ENCODE measurements around the gene PRKAG2.

PRKAG2 gene

DNA sequence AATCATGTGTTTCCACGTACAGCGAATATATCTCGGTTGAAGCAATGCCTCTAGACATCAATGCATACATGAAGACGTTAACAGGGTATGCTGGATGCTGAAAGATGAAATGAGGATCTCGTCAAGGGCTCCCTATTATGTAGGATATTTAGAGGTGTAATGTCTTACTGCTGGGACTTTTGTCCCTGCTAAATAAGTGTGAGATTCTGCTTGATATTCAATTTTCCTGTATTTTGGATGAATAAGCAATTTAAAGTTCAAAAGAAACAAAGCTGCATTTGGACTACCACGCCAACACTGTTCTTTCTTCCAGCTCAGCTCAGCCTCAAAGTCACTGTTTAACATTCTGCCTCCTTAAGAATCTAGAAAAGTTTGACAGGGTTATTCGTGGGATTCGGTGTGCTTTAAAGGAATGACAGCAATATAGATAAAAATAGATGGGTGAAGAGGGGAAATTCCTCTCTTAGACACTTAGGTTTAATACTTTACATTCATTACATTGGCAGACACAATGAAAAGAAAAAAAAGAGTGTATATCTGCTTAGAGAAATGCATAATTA lies 247.1 kb downstream of the PRKAG2 start:
- no peak for DNase-seq

DNA sequence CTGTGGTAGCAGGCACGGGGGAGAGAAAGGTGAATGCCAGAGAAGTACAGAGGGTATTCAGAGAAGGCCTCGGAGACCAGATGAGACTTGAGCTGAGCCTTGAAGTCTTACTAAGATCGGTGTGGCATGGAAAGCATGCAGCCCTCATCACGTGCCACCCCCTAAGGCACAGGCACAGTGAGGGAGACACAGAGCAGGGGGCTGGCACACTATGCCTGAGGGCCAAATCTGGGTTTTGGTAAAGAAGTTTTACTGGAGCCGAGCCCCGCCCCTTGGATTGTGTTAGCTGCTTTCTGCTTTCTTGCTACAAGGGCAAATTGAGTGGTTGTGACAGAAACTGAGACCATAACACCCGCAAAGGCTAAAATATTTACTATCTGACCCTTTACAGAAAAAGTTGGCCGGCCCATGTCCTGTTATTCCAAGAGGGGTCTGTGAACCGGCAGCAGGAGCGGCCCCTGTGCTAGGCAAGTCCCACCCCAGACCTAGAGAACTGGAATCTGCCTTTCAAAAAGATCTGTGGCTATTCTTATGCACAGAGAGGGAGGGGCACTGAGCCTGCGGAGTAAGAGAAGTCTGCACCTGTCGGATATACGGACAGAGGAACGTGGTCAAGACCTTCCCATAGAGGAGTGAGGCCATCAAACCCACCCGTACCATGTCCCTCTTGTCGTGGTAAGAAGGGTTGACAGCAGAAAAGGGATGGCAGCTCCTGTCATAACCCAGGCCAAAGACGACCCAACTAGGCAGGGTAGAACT lies 247.9 kb downstream of the PRKAG2 start:
- DNase-seq = no peak

DNA sequence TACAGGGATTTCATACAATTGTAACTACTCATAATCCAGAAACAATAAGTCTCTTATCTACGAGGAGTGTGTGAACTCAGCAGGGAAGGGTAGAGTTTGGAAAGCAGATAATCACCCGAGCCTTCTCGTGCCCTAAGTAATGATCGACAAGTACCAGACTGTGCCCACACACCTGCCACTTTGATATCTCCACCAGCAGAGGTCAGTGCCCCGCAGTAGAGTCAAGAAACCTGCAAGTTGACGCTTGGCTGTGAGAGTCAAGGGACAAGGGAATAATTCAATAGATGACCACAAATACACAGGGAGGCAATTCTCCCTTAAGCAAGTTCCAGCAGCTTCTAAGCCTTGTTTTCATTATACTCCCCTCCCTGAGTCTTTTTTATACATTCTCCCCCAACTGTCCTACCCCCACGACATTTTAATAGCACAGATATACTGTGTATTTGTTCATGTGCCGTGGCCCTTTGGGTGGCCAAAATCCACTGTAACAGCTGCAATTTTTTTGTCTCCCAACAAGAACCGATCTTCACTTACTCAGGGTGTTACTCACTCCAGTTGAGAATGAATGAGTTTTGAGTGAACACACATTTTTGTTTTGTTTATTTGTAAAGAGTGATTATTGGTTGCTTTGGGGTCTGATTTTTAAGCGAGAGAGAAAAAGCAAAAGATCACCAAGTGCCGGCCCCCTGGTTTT lies 250.3 kb downstream of the PRKAG2 start:
- DNase-seq = peak; percentile 43

DNA sequence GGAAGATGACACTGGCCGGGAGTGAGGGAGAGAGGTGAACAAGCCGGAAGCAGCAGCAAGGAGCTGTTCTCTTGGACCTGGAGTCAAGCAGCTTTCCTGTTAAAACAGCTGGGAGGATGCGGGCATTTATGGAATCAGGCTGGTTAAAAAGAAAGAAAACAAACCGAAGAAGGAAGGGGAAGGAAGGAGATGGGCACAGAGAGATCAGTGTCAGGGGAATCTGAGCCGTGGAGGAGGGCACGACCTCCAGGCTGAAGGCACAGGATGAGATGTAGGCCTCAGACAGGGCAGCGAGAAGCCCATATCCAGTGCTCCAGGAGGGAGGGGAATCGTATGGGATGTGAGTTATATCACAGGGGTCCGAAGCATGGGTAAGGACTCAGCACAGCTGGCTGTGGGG lies 251.3 kb downstream of the PRKAG2 start:
- no peak for DNase-seq

DNA sequence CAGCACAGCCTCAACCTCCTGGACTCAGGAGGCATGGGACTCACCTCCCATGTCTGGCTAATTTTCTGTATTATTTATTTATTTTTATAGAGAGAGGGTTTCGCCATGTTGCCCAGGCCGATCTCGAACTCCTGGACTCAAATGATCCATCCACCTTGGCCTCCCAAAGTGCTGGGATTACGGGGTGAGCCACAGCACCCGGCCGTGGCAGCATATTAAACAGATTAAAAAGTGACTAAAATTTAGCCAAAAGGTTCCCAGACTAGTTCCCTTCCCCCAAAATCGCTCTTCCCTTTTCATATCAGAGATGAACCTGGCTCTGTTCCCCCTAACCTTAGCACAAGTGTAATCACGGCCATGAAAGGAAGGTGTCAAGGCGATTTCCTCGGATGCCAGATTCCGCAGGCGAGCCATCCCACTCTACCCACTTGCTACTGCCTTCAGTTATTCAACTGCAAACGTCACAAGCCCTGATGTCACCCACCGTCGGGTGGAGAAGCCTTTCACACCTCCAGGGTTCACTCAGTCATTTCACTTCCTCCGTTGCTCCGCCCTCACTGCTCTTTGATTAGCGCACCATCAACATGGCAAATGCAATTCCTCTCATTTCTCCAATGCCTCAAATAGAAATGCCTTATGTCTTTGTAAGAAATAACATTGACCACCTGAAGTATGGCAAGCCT lies 252.5 kb downstream of the PRKAG2 start:
- peak; percentile 9 for DNase-seq

DNA sequence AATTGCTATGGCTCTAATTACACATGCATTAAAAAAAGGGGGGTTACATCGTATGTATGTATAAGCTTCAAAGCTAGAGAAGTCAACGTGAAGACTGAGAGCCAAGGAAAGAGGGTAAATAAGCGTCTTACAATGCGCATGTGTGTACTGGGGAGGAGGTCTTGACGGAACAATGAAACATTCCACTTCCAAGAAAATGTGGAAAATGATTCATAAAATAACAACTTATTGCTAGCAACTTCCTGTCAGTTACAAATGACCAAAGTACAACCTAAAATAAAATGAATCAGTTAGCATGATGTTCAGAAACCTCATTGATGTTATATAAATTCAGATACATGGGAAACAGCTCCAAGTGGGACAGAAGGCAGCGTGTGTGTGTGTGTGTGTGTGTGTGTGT lies 253.1 kb downstream of the PRKAG2 start:
- no peak for DNase-seq

DNA sequence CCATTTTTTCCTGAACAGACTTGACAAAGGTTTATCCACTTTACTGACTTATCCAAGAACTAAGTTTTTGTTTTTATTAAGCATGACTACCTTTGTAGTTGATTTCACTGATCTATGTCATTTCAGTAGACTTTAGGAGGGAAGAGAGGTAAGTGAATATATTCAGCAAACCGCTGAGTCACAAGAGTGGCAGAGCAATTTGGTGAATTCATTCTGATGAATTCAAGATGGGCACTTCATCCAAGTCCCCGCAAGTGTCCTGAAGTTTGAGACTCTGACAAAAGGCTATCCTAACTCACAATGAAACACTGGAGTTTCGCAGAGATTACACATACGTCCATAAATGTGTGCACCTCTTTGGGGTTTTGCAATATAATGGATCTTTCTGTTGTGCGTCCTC lies 255.0 kb downstream of the PRKAG2 start:
- no peak for DNase-seq

DNA sequence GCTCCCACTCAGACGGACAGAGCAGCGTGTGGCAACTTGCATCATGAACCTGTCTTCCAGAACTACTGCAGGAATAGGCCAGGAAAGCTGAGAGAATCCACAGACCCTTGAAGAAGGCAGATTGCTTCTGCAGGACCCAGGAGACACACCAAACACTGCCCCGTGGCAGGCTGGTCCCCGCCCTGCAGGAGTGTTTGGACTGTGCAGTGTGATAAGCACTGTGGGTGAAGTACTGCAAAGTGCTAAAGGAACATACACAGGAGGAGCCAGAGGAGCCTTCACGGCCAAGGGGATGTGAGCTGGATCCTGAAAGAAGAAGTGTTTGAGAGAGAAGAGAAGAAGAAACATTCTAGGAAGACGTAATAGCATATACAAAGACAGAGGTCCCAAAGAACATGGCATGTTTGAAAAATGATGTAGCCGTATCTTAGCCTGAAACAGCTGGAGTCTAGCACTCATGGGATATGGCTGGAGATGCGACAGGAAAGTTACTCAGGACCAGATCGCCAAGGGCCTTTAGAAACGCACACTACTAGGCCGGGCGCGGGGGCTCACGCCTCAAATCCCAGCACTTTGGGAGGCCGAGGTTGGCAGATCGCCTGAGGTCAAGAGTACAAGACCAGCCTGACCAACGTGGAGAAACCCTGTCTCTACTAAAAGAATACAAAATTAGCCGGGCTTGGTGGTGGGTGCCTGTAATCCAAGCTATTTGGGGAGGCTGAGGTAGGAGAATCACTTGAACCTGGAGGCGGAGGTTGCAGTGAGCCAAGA lies 260.3 kb downstream of the PRKAG2 start:
- DNase-seq = no peak

DNA sequence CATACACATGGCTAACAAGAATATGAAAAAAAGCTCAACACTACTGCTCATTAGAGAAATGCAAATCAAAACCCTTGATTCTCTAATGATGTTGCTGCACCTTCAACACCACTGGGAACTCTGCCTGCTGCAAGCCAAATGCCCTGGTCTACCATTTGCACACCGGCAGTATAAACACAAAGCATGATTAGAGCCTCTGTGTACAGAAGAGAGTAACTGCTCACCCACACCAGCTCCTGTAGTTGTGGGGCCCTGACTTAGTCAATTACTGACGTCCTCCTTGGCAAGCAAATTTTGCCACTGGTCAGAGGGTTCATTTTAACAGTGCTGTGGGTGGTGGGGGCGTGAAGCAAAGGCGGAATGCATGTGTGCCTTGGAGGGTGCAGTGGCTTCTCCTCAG lies 261.1 kb downstream of the PRKAG2 start:
- no peak for DNase-seq

DNA sequence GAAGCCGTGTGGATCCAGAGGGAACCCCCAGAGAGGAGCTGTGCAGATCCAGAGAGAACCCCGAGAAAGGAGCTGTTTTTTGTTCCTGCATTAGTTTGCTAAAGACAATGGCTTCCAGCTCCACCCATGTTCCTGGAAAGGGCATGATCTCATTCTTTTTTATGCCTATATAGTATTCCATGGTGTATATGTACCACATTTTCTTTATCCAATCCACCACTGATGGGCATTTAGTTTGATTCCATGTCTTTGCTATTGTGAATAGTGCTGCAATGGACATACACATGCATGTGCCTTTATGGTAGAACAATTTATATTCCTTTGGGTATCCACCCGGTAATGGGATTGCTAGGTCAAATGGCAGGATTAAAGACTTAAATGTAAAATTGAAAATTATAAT lies 261.9 kb downstream of the PRKAG2 start:
- no peak for DNase-seq

DNA sequence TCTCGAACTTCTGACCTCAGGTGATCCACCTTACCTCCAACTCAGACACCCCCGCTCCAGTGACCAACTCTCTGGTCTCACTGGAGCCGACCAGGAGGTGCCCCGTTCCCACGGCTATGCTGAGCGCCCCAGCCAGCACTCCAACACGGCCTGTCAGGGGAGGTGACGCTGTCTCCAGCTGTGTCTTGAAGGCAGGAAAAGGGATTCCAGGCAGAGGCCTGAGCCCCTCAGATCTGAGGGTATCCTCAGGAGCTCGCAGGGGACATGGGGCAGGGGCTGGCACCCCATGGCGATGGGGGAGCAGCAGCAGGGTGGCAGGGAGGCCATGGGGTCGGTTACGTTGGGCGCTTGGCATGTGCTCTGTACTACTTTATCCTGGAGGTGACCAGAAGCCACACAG lies 262.9 kb downstream of the PRKAG2 start:
- no peak for DNase-seq

DNA sequence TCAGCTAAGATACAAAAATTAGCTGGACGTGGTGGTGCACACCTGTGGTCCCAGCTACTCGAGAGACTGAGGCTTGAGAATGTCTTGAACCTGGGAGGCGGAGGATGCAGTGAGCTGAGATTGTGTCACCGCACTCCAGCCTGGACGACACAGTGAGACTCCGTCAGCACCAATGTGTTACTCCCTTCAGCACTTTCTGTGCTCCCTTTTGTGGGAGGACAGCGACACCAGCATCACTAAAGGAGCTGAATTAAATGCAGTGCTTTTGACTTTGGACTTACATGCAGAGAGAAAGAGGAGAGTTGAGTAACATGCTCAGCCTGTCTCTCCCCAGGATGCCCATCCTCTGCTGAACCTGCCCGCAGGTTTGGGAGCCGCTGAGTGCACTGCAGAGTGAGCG lies 265.0 kb downstream of the PRKAG2 start:
- no peak for DNase-seq

DNA sequence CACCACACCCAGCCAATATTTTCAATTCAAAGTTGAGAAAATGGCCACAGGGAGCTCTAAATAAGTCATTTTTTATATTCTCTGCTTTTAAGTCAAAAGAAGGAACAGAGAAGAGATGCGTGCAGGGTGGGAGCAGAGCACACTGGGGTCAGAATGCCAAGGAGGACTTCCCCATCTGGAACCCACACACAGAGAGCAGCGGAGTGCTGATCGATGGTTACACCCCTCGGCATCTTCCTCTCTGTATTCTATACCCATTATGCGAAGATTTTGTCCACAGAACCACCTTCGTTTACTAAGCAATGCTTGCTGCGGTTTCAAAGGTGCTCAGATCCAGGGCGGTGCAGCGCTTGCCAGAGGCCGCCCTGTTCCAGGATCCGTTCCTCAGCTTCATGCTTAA lies 265.9 kb downstream of the PRKAG2 start:
- DNase-seq = no peak

DNA sequence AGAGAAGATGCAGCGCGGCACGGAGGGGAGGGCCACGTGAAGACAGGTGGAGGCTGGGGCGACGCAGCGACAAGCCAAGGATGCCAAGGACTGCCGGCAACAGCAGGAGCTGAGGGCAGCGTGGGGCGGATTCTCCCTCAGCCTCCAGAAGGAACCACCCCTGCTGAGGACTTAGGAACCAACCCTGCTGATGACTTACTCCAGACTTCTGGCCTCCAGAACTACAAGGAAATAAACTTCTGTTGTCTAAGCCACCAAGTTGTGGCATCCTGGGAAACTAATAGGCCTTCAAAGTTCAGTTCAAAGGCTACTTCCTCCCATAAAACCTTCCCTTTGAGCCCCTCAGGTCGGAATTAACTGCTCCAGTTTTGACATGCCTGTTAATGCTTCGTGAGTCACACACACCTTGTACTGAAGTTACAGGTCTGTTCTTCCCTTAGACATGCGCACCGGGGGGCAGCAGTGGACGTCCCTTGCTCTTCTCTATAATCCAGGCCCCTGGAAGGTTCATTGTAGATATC lies 268.8 kb downstream of the PRKAG2 start:
- DNase-seq = no peak

DNA sequence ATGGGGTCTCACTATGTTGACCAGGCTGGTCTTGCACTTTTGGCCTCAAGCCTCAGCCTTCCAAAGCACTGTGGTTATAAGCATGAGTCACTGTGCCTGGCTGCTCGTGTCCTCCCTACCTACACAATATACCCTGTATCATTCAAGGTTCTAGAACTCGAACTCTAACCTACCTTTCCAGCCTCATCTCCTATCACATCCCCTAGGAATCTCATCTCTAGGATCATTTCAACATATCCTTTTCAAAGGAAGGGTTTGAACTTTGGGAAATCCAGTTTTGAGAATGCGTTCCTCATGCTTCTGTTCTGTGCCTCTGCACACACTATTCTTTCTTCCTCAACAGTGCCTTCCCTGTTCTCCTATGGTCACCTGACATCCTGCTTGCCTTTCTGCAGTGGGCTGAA lies 269.4 kb downstream of the PRKAG2 start:
- DNase-seq = no peak

DNA sequence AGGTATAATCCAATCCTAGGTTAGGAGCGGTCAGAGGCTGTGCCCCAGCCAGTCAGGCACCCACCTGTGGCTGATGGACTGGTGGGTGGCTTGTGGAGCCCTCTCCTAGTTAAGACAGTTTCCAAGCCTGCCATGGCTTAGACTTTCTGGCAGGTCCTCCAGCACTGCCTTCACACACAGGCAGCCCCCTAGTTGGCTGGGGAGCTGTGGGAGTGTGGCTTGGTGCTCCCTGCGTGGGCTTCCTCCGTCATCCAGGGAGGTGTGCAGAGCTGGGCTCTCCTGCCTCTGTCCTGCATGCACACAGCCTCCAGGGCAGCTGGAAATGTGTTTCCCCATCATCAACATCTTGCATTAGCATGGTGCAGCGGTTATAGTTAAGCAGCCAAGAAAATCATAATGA lies 273.0 kb downstream of the PRKAG2 start:
- no peak for DNase-seq

DNA sequence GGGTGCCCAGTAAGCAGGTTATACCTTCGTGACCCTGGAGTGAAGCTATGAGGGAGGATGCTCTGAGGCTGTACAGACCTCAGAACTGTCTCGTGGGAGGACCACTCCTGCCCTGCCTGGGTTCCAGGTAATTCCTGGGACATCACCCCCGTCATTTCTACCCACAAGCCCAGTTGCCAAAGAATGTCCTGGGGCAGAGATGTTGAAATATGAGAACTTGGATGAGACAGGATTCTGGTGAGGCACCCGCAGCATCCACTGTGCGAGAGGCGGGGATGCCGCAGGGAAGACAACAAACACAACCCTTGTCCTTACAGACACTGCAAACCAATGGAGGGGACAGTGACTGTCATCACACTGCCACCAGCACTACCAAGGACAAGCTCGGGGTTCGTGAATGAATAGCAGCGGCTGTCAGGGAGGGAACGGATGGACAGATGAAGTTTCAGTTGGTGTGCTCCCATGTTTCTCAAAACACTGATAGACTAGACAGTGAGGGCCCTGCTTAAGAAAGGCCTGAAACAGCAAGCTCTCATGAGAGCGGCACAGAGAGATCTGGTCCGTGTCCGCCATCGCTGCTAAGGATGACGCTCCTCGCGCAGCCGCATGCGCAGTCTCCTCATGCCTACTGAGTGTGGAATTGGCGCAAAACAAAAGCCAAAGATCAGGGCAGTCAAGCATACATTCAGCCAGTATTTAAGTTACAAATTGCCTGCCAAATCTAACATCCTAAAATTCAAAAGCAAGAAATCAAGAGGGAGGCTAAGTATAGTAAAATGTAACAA lies 275.2 kb downstream of the PRKAG2 start:
- no peak for DNase-seq

DNA sequence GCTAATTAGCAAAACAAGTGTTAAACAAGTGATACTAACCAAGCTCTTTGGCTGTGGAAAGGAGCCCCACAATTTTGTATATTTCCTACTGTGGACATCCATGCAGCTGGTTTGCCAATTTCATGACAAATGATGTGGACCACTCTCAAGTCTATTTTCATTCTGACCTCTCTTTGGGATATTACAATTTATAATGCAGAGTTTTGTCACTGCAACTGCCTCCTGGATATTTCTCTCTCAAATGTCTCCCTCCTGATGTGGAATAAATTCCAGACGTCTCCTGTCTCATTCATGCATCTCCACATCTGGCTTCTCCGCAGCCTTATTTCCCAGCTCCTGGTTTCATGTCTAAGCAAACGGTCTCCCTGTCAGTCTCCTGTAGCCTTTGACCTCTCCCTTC lies 276.6 kb downstream of the PRKAG2 start:
- DNase-seq = no peak

DNA sequence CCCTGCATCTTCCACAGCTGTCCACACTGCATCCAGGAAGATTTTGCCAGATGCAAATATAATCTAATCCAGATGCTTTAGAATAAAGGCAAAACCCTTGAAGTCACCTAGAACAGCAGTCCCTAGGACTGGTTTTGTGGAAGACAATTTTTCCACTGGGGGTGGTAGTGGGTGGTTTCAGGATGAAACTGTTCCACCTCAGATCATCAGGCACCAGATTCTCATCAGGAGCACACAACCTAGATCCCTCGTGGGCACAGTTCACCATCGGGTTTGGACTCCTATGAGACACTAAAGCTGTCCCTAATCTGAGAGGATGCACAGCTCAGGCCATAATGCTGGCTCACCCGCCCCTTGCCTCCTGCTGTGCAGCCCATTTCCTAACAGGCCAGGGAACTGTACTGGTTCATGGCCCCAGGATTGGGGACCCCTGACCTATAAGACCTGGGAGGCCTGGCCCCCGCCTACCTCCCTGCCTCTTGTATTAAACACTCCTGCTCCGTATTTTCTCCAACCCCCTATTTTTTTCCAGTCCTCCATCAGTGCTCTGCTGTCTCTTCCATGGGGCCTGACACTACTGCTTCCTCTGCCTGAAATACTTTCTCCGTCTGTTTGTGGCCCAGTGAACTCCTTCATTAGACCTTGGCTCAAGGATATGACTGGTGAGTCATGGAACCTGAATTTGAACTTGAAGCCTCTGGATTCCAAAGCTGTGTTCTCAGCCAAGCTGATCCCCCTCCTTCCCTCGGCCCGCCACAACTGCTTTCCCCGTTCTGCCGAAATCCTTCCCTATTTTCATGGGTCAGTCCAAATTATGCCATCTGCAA lies 277.3 kb downstream of the PRKAG2 start:
- DNase-seq = no peak

DNA sequence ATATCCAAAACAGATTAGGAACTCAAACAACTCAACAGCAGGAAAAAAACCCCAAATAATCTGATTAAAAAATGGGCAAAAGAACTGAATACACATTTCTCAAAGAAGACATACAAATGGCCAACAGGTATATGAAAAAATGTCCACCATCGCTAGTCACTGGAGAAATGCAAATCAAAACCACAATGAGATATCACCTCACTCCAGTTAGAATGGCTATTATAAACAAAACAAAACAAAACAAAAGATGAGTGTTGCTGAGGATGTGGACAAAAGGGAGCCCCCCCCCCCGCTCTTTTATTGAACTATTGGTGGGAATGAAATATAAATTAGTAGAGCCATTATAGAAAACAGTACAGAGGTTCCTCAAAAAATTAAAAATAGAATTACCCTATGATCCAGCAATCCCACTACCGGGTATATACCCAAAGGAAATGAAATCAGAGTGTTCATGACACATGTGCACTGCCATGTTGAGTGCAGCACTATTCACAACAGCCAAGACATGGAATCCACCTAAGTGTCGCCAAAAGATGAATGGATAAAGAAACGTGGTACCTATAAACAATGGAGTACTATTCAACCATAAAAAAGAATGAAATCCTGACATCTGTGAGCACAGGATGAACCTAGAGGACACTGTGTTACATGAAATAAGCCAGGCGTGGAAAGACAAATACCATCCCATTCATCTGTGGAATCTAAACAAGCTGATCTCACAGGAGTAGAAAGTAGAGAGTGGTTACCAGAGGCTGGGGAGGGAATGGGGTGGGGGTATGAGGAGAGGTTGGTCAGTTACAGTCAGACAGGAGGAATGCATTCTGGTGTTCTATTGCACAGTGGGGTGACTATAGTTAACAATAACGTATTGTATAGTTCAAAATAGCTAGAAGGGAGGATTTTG lies 279.1 kb downstream of the PRKAG2 start:
- no peak for DNase-seq

Data from CD4-positive, alpha-beta T cell treated with Interleukin-17A for 1 hour (primary cell).